Mammary epithelial cell (primary cell): ENCODE measurements around the gene TLE6.

Experiments used
- EZH2 ChIP-seq: IDR thresholded peaks from 2 replicates; pipeline ENCODE4 v1.6.1; 2012; ENCODE audit warnings: low read length, inconsistent platforms, borderline replicate concordance
- TF ChIP-seq, protein P1 (sequence below), 2 donors: IDR thresholded peaks in 1 of 2; conservative IDR thresholded peaks in 1 of 2; 2 replicates each; pipeline ENCODE4 v1.5.1; 2011 to 2012; ENCODE audit warnings: inconsistent platforms in 2 of 2, low read length in 2 of 2, mild to moderate bottlenecking in 2 of 2, control low read depth in 1 of 2, low read depth in 1 of 2; ENCODE audit not compliant: insufficient read depth in 1 of 2; ENCODE audit errors: extremely low read depth in 1 of 2

DNA sequence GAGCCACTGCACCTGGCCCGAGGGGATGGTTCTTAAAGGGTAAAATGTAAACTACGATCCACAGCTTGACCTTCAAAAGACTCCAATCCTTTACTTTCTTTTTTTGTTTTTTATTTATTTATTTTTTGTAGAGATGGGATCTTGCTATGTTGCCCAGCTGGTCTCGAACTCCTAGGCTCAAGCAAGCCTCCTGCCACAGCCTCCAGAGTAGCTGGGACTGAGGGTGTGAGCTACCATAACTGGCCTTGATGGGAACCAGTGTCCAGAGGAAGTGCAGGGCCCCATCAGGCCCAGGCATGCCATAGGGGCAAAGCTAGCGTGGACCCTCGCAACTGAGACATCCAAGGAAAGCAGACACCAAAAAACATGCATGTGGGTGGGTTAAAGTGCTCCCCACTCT is 14.2 kb upstream of the TLE6 start:
- TF ChIP-seq, protein P1, sequence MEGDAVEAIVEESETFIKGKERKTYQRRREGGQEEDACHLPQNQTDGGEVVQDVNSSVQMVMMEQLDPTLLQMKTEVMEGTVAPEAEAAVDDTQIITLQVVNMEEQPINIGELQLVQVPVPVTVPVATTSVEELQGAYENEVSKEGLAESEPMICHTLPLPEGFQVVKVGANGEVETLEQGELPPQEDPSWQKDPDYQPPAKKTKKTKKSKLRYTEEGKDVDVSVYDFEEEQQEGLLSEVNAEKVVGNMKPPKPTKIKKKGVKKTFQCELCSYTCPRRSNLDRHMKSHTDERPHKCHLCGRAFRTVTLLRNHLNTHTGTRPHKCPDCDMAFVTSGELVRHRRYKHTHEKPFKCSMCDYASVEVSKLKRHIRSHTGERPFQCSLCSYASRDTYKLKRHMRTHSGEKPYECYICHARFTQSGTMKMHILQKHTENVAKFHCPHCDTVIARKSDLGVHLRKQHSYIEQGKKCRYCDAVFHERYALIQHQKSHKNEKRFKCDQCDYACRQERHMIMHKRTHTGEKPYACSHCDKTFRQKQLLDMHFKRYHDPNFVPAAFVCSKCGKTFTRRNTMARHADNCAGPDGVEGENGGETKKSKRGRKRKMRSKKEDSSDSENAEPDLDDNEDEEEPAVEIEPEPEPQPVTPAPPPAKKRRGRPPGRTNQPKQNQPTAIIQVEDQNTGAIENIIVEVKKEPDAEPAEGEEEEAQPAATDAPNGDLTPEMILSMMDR (conservative IDR thresholded peaks at IDR 0.05 in 1 of 2, IDR thresholded peaks at IDR 0.05 in 1 of 2; ENCODE audit: extremely low read depth in 1 of 2, insufficient read depth in 1 of 2, low read depth in 1 of 2, low read length in 2 of 2), result no peak
- no peak for TF ChIP-seq EZH2
